H4 (cell line): ENCODE data around the gene C19orf73. TPM values are rescaled to one million over a fixed set of nuclear protein-coding genes. Genes with fewer than 3 reads are reported as not detected.
"Not testable (repeated sequence)": the region's sequence is repeated elsewhere in the genome, so short reads cannot be mapped to it uniquely, and the experiment has no call there.

Source experiments
- DNase-seq: peaks from one replicate; pipeline ENCODE4 v3.0.0-alpha.2; 2015; ENCODE audit warnings: low spot score
- total RNA-seq: library from RNA; depleted of rRNA; stranded (reverse); fragments of >200 nt; shearing (Covaris generic); gene quantifications from 2 replicates; pipeline ENCODE4 v1.2.3, GENCODE V29; 2014

C19orf73 gene
- total RNA-seq, 1 experiment from 2014 or later, result 7.3 TPM

GRCh38 chr19:49148784-49149651, 30.1 kb upstream of the C19orf73 start:
- DNase-seq, result peak; percentile 95

GRCh38 chr19:49148044-49148682, 29.2 kb upstream of the C19orf73 start:
- DNase-seq, result no peak

DNA sequence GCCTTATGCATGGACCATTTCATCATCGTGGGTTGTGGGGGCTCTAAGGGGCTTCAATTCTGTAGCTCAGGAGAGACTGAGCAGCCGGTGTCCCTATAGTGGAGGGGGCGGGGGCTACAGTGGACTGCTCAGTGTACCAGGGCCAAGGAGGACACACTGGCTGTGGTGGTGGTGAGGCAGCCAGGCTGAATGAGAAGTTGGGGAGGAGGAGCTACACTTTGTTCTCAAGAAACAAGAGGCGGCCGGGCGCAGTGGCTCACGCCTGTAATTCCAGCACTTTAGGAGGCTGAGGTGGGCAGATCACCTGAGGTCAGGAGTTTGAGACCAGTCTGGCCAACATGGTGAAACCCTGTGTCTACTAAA, 27.4 kb upstream of the C19orf73 start:
- not testable (repeated sequence) for DNase-seq

GRCh38 chr19:49145573-49146407, 26.8 kb upstream of the C19orf73 start:
- peak; percentile 63 for DNase-seq

DNA sequence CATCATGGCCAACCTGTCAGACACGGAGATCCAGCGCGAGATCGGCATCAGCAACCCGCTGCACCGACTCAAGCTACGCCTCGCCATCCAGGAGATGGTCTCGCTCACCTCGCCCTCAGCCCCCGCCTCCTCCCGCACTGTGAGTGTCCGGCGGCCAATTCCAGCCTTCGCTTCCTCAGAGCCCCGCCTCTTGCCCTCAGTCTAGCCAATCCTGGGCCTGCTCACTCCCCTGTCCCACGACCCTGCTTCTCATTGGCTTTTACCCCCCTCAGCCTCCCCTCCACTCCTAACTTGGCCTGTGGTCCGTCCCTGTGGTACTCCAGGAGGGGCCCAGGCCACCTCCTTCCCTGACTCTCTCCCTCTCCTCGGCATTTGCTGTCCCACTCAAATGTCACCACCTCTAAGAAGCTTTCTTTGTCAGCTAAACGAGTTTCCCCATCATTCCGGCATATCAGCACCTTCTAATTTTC, 24.0 kb upstream of the C19orf73 start:
- DNase-seq, result peak; percentile 82

DNA sequence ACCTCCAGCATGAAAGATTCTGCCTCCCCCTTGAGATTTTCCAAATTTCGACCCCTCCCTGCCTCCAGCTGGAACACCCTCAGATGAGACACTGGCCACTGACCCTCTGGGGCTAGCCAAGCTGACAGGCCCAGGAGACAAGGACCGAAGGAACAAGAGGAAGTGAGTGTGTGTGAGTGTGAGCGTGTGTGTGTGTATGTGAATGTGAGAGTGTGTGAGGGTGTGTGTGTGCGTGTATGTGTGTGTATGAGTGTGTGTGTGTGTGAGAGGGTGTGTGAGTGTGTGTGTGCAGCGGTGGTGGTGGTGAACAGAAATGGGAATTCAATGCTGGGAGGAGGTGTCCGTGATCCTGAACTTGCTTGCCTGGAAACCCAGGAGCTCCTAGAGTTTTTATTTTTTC, 22.4 kb upstream of the C19orf73 start:
- no peak for DNase-seq

DNA sequence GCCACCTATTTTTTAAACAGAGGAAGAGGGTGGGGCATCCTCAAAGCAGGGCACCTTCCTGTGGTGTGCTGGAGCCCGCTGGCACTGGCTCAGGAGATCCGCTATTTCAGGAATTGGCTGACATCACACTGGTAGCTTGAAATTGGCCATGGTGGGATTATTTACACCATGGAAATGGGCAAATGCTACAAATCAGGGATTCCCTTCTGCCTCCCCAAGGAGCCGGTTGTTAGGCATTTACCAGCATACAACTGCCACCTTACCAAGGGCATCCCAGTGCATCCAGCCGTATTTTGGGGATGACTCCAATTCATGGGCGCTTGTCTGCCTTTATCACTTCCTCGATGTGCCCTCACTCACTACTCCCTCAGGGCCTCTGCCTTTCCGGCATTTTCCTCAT, 22.0 kb upstream of the C19orf73 start:
- no peak for DNase-seq

GRCh38 chr19:49136771-49137171, 17.8 kb upstream of the C19orf73 start:
- DNase-seq, result no peak

- no peak for DNase-seq
These were observed 16.7 kb upstream of the C19orf73 start for GRCh38 chr19:49135686-49136085.

- DNase-seq, result no peak
These were observed 14.9 kb upstream of the C19orf73 start for GRCh38 chr19:49133621-49134454.

- DNase-seq, result no peak
These were observed 14.1 kb upstream of the C19orf73 start for GRCh38 chr19:49132974-49133609.

- no peak for DNase-seq
These were observed 11.4 kb upstream of the C19orf73 start for GRCh38 chr19:49130325-49130724.

GRCh38 chr19:49129238-49129583, 10.3 kb upstream of the C19orf73 start:
- DNase-seq, result no peak

GRCh38 chr19:49128545-49129237, 9.7 kb upstream of the C19orf73 start:
- DNase-seq, result no peak

- peak; percentile 96 for DNase-seq
These were observed 9.0 kb upstream of the C19orf73 start for GRCh38 chr19:49127674-49128544.

DNA sequence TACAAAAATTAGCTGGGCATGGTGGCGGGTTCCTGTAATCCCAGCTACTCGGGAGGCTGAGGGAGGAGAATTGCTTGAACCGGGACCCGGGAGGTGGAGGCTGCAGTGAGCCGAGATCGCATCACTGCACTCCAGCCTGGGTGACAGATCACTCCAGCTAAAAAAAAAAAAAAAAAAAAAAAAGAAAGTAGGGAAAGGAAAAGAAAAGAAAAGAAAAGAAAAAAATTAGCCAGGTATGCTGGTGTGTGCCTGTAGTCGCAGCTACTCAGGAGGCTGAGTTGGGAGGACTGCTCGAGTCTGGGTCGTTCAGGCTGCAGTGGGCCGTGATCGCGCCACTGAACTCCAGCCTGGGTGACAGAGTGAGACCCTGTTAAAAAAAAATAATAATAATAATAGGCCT, 8.3 kb upstream of the C19orf73 start:
- not testable (repeated sequence) for DNase-seq

DNA sequence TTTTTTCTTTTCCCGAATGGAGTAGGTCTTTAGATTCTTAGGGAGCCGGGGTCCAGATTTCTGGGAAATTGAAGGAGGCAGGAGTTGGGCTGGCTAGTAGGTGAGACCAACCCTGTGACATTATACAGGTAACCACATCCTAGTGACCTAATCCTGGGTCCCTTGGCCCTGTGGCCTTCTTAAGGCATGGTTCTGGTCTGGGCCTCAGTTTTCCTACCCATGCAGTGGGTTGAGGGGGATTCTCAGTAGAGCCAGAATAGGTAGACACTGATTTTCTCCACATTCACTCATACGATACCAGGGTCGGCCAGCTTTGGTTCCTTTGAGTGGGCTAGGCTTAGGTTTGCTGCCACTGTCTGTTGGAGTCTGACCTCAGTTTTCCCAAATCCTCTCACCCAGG, 7.6 kb upstream of the C19orf73 start:
- DNase-seq, result no peak

DNA sequence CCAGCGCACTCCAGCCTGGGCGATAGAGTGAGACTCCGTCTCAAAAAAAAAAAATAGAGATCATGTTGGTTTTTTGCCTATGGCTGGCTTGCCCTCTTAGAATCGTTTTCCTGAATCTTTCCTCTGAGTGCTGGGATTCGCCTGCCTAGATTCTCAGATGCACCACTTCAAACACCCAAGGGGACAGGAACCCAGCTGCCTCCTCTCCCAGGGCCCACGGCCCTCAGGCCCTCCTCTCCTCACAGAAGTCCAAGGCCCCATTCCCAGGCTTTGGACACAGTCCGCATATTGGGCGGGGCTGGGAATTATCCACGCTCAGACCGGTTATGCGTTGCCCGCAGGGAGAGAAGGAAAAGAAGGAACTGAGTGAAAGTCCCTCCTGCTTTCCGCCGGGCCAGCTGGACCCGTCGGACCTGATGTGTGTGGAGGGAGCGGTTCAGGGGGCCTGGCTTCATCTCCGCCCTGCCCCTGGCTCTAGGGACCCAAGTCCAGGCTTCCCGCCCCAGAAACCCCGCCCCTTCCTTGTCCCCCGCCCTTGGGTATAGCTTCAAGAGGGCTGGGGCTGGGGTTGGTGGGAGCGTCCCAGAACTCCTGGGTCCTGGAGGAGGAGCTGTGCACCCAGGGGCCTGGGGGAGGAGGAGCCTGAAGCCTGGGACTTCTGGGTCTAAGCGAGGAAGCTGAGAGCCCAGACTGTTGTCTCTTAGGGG, 6.2 kb upstream of the C19orf73 start:
- DNase-seq, result no peak

- DNase-seq, result not testable (repeated sequence)
These were observed 4.3 kb upstream of the C19orf73 start for GRCh38 chr19:49123285-49123684.
